GM18498 (cell line): ENCODE results near the gene CCL16.
A peak's percentile ranks its signal among the peaks of the same experiment; 100 is the strongest.
"Not testable (repeated sequence)": the region's sequence is repeated elsewhere in the genome, so short reads cannot be mapped to it uniquely, and the experiment has no call there.

Experiments
- ATAC-seq: cut with Tn5 transposase; IDR thresholded peaks from one replicate; pipeline ENCODE4 v1.9.1; 2021; ENCODE audit warnings: mild to moderate bottlenecking, moderate library complexity; ENCODE audit not compliant: unreplicated experiment

The CCL16 gene

DNA sequence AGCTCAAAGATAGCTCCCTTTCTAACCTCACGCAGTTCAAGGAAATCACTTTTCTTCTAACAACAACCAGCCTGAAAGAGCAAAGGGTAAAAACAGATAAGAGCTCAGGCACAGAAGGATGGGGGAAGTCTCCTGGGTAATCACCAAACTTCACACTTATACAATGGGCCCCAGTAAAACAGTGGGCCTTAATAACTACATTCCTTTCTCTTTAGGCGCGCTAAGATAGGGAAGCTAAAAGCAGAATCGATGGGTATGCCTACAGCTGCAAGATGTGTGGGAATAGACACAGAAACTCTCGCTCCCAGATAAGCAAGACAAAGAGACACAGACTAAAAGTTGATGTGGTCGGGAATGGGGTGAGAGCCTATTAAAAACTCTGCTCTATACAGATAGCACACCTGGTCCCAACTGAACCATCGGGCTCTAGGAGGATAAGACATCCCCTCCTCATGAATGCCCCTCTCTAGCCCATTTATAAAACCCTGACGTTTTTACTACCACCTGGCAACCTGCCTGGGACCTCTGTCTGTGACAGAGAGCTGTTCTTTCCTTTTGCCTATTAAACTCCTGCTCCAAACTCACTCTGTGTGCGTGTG is 38.6 kb downstream of the CCL16 start:
- ATAC-seq = no peak

DNA sequence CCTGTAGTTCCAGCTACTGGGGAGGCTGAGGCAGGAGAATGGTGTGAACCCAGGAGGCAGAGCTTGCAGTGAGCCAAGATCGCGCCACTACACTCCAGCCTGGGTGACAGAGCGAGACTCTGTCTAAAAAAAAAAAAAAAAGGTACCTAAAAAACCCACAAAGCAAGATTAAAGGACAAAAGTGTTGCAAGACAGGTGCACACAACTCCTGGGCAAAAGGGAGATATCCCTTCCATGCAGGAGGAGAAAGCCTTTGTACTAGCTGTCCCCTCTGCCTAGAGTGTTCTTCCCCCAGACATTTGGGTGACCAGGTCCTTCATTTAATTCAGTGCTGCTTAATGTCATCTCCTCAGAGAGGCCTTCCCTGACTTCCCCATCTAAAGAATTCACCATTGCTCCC is 42.8 kb downstream of the CCL16 start:
- ATAC-seq = not testable (repeated sequence)

DNA sequence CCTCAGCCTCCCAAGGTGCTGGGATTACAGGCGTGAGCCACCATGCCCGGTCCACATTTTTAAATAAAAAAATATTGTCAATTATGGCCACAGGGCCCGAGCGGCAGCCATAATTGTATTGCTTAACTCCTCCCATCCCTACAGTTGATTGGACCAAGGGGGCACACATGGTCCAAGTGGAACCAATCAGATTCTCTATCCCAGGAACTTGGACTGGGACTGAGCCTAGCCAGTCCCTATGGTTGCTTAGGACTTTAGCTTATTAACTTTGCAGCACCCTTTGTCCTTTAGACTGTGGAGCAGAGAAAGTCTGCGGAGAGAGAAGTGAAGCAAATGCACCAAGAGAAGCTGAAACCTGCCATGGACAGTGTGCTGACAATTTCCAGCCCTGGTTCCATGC is 45.2 kb downstream of the CCL16 start:
- ATAC-seq = no peak

DNA sequence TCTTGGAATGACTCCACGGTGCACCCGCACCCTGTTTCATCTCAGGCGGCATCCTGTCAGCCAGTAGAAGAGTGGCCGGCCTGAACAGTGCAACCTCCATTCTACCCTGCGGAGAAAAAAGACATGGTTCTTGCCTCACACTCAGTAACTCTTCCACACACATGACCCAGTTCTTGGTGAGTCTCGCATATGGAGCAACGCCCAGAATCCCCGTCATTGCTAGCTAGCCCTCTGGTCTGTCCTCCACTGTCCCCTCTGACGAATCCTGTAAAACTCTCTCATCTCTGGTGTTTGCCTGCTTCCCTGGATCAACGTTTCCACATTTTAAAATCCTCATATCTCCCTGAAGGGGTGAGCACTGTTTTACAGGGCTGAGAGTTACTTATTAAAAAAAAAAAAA is 46.5 kb downstream of the CCL16 start:
- ATAC-seq = no peak

DNA sequence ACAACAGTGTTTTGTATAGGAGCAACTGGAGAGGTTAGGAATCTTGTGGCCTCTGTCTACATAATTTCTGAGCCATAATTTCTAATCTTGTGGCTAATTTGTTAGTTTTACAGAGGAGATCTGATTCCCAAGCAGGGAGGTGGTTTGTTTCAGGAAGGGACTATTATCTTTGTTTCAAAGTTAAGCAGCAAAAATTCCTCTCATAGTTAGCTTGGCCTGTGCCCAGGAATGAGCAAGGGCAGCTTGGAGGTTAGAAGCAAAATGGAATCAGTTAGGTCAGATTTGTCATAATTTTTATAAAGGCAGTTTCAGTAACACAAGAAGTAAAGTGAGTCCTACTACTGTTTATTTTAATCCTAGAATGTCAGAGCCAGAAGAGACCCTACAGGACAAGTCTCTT is 48.7 kb downstream of the CCL16 start:
- no peak for ATAC-seq

DNA sequence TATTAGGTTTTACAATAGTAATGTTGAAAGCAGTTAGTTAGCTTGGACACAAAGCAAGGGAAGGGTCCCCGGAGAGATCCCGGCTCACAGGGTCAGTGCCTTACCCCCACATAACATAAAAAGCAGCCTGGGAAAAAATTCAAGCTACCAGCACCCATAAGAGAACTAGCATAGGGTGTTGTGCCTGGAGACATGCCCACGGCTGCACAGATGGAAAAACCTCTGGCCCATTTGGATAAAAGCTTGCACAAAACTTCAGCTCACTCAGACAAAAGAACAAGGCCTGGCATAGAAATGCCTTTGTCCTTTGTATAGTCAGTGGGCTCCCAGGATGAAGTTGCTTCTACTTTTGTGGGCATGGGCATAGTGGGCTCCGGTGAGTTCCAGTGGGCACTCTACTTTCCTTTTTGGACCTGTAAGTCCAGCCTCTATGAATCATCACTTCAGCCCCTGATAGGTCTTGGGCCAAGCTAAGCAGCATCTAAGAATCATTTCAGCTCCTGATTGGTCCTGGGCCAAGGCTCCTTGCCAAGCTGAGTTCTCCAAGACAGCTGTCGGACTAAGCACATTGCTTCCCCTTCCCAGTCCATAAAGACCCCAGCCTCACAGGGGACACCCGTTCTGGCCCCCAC is 49.4 kb downstream of the CCL16 start:
- no peak for ATAC-seq

DNA sequence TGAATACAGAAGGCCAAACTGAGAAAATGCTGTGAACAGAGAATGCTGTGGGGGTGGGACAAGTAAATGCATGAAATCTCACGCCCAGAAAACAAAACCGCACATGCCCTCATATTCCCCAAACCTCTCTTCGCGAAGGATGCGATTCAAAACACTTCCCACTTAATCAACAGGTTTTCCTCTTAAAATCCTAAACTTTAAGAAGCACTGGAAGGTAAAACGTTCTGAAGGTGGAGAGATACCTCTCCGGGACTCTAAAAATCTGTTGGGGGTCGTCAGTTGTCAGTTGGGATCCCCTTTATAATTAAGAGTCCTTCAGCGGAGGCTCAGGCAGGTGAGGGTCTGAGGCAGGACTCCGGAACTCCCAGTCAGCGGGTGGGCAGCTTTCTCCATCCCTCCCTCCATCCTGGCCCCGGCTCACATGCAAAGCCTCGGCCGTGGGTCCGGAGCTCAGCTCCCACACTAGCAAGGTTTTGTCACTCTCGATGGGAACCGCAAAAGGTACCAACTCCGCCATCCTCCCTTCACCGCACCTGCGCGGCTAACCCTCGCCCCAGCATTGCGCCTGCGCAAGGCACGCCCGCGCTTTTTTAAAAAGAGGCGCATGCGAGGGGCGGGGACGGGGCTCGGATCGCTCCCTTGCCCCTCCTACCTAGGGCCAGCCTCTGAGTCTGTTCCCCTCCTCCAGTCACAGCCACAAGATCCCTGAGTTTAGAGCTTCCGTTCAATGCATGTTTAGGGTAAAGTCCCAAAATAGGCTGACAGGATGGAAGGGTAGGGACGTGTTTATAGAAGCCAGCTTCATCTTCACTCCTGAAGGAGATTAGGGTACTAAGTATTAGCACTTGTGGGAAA is 50.9 kb downstream of the CCL16 start, which contains the start of gene RDM1:
RDM1 (minus strand) TSS at position 563 of the 855 bp plus-strand sequence; CDS start at position 517, 46 bp downstream.
- peak; percentile 69 for ATAC-seq

DNA sequence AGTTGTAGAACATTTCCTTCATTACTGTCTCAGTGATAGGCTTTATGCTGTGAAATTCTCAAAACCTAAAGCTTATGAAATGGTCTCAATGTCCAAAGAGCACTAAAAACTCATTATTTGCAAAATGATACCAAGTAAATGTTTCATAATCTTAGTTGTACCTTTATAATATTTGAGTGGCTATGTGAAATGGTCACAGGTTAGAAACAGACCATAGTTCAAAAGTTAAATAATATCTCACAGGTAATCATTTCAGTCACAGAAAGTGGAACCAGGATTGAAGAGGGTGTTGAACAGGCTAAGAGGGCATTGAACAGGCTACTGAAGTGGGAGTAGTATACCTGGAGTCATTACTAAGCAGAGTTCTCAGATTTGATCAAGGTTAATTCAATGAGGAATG is 53.6 kb downstream of the CCL16 start:
- no peak for ATAC-seq
